GM23338 (cell line): ENCODE measurements around the gene RFC2. TPM values are rescaled to one million over a fixed set of nuclear protein-coding genes. Genes with fewer than 3 reads are reported as not detected.

ENCODE experiments used
- ATAC-seq: fragments of 200-7000 bp; cut with Tn5 transposase; 3 replicates; pipeline ENCODE4 v1.9.1; 2020
- DNase-seq: peaks from one replicate; pipeline ENCODE4 v3.0.0-alpha.2; 2015; ENCODE audit warnings: low spot score
- H2AFZ ChIP-seq: fragments of 200-600 bp; sonication (generic); 2 replicates; pipeline ENCODE4 v1.8.0; 2016; ENCODE audit warnings: antibody characterized with exemption, mild to moderate bottlenecking, moderate library complexity
- H3F3A ChIP-seq: fragments of 200-600 bp; sonication (generic); replicated peaks from 2 replicates; pipeline ENCODE4 v1.8.0; 2017; ENCODE audit warnings: antibody characterized with exemption, mixed run types, low read depth
- H3K27ac ChIP-seq: fragments of 200-600 bp; sonication (generic); 2 replicates; pipeline ENCODE4 v1.6.1; 2016; ENCODE audit warnings: low read depth
- H3K27me3 ChIP-seq: fragments of 200-600 bp; sonication (generic); 2 replicates; pipeline ENCODE4 v1.8.0; 2016; ENCODE audit warnings: mild to moderate bottlenecking, mixed run types, moderate library complexity; ENCODE audit not compliant: insufficient read depth
- H3K36me3 ChIP-seq: fragments of 200-600 bp; sonication (generic); 2 replicates; pipeline ENCODE4 v1.8.0; 2016; ENCODE audit warnings: mild to moderate bottlenecking; ENCODE audit not compliant: insufficient read depth
- H3K4me1 ChIP-seq: fragments of 200-600 bp; sonication (generic); 2 replicates; pipeline ENCODE4 v1.8.0; 2016; ENCODE audit warnings: mild to moderate bottlenecking, moderate library complexity; ENCODE audit not compliant: insufficient read depth
- H3K4me2 ChIP-seq: fragments of 200-600 bp; sonication (generic); 2 replicates; pipeline ENCODE4 v1.7.1; 2017; ENCODE audit warnings: mixed run types
- H3K4me3 ChIP-seq: fragments of 200-600 bp; sonication (generic); 2 replicates; pipeline ENCODE4 v1.6.1; 2016; ENCODE audit warnings: mixed run types
- H3K79me2 ChIP-seq: fragments of 200-600 bp; sonication (generic); replicated peaks from 2 replicates; pipeline ENCODE4 v1.8.0; 2017; ENCODE audit warnings: mild to moderate bottlenecking; ENCODE audit not compliant: insufficient read depth
- H3K9me2 ChIP-seq: fragments of 200-600 bp; sonication (generic); 2 replicates; pipeline ENCODE4 v1.8.0; 2017; ENCODE audit not compliant: insufficient read depth
- H4K20me1 ChIP-seq: fragments of 200-600 bp; sonication (generic); replicated peaks from 2 replicates; pipeline ENCODE4 v1.8.0; 2017; ENCODE audit warnings: mild to moderate bottlenecking; ENCODE audit not compliant: insufficient read depth
- H3K27ac Mint-ChIP-seq: 2 replicates; pipeline ENCODE4 v1.8.0; 2020; ENCODE audit warnings: inconsistent platforms, mild to moderate bottlenecking, moderate library complexity, mixed read lengths
- H3K27me3 Mint-ChIP-seq: 3 replicates; pipeline ENCODE4 v1.8.0; 2022; ENCODE audit warnings: low read depth, mild to moderate bottlenecking, moderate library complexity, mixed read lengths, inconsistent platforms; ENCODE audit not compliant: insufficient read depth, poor library complexity
- H3K36me3 Mint-ChIP-seq: 3 replicates; pipeline ENCODE4 v1.8.0; 2021; ENCODE audit warnings: low read depth, mild to moderate bottlenecking, inconsistent platforms, moderate library complexity, mixed read lengths
- H3K4me1 Mint-ChIP-seq: 3 replicates; pipeline ENCODE4 v1.8.0; 2020; ENCODE audit warnings: mild to moderate bottlenecking, inconsistent platforms, mixed read lengths
- H3K4me3 Mint-ChIP-seq: 3 replicates; pipeline ENCODE4 v1.8.0; 2021; ENCODE audit warnings: moderate library complexity, mild to moderate bottlenecking, inconsistent platforms, mixed read lengths
- H3K9me3 Mint-ChIP-seq: 3 replicates; pipeline ENCODE4 v1.8.0; 2020; ENCODE audit warnings: moderate library complexity, mild to moderate bottlenecking, inconsistent platforms, mixed read lengths
- CREB1 ChIP-seq: fragments of 250-450 bp; sonication (Bioruptor Pico); IDR thresholded peaks from 2 replicates; pipeline ENCODE4 v1.5.0; 2020; ENCODE audit warnings: low read depth, mild to moderate bottlenecking, moderate library complexity
- EZH2 ChIP-seq: fragments of 200-600 bp; sonication (generic); IDR thresholded peaks from one replicate; pipeline ENCODE4 v1.8.0; 2017; ENCODE audit warnings: antibody characterized with exemption, mild to moderate bottlenecking, low read depth; ENCODE audit not compliant: unreplicated experiment
- EZH2phosphoT487 ChIP-seq: fragments of 200-600 bp; sonication (generic); IDR thresholded peaks from one replicate; pipeline ENCODE4 v1.8.1; 2018; ENCODE audit warnings: antibody characterized with exemption; ENCODE audit not compliant: unreplicated experiment
- JUNB ChIP-seq: IDR thresholded peaks from one replicate; pipeline ENCODE4 v1.6.1; 2016; ENCODE audit warnings: antibody characterized with exemption; ENCODE audit not compliant: unreplicated experiment
- NANOG ChIP-seq: IDR thresholded peaks from 2 replicates; pipeline ENCODE4 v1.6.1; 2016; ENCODE audit warnings: antibody characterized with exemption, borderline replicate concordance
- POLR2AphosphoS5 ChIP-seq: IDR thresholded peaks from 2 replicates; pipeline ENCODE4 v1.6.1; 2016; ENCODE audit warnings: antibody characterized with exemption, low read depth
- ZNF114 ChIP-seq: fragments of 250-450 bp; sonication (Bioruptor Pico); IDR thresholded peaks from 2 replicates; pipeline ENCODE4 v1.5.0; 2020; ENCODE audit warnings: mild to moderate bottlenecking, moderate library complexity
- ZNF331 ChIP-seq: fragments of 250-450 bp; sonication (Bioruptor Pico); IDR thresholded peaks from 2 replicates; pipeline ENCODE4 v1.5.0; 2020; ENCODE audit warnings: low read depth, mild to moderate bottlenecking, moderate library complexity
- polyA plus RNA-seq: library from polyadenylated mRNA; unstranded; fragments of >200 nt; fragmentation: Nextera tagmentation; extraction: Ambion mirVana; gene quantifications from 2 replicates; pipeline ENCODE4 v1.2.1, GENCODE V29; 2016
- total RNA-seq: library from RNA; depleted of rRNA; stranded (reverse); fragments of >200 nt; shearing (Covaris generic); gene quantifications from 2 replicates; pipeline ENCODE4 v1.2.3, GENCODE V29; 2014
- TF ChIP-seq, protein P1 (sequence below): fragments of 250-450 bp; sonication (Bioruptor Pico); IDR thresholded peaks from 2 replicates; pipeline ENCODE4 v1.5.0; 2020; ENCODE audit warnings: mild to moderate bottlenecking, moderate library complexity
- TF ChIP-seq, protein P2 (sequence below): IDR thresholded peaks from one replicate; pipeline ENCODE4 v1.6.1; 2018; ENCODE audit warnings: antibody characterized with exemption; ENCODE audit not compliant: unreplicated experiment

The RFC2 gene
- total and polyA plus RNA-seq, 2 experiments from 2014 or later: 56.4 to 75.2 TPM

DNA sequence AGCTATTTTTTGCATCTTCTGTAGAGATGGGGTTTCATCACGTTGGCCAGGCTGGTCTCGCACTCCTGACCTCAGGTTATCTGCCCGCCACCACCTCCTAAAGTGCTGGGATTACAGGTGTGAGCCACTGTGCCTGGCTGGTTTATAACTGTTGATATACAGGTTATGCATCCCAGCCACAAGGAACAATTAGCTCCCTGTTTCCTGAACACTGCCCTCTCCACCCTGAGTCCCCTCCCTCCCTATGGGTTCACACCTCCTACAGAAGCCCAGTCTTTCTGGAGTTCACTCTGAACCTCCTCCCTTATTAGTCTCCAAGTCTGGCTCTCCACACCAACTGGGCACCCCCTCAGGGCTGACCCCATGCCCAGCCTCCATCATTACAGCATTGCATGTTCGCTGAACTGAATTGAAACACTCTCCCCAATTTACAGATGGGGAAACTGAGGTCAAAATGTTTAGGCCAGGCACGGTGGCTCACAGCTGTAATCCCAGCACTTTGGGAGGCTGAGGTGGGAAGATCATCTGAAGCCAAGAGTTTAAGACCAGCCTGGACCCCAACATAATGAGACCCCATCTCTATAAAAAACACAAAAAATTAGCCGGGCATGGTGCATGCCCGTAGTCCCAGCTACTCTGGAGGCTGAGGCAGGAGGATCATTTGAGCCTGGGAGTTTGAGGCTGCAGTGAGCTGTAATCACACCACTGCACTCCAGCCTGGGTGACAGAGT lies 33.3 kb upstream of the RFC2 start:
- Mint-ChIP-seq H3K9me3 (no peaks in the 10 kb centered on the region), H3K4me3 (no peak overlapping the region; the same call in 2 of the 3 replicates), H3K36me3 (no peaks in the 10 kb centered on the region; the same call in 2 of the 3 replicates), H3K4me1 (peaks cover 38% of the 10 kb centered on the region), H3K27me3 (peaks cover 22% of the 10 kb centered on the region), H3K27ac (no peak overlapping the region)
- Histone ChIP-seq H4K20me1 (peaks cover 19% of the 10 kb centered on the region), H3F3A (peaks cover 16% of the 10 kb centered on the region; the same call in 1 of the 2 replicates), H3K4me1 (peaks cover 26% of the 10 kb centered on the region), H3K27ac (no peak overlapping the region), H3K36me3 (no peaks in the 10 kb centered on the region), H3K4me3 (no peak overlapping the region), H2AFZ (no peak overlapping the region), H3K27me3 (no peaks in the 10 kb centered on the region), H3K79me2 (peaks cover 26% of the 10 kb centered on the region), H3K9me2 (no peaks in the 10 kb centered on the region), H3K4me2 (peak overlapping the region; percentile 96; the same call in 1 of the 2 replicates)
- DNase-seq (no peak), ATAC-seq (no peak)
- TF ChIP-seq JUNB: no peak
- no peak for TF ChIP-seq POLR2AphosphoS5
- no peak for TF ChIP-seq CREB1
- TF ChIP-seq ZNF331 (CRISPR knock-in tag): no peak
- TF ChIP-seq, protein P1, sequence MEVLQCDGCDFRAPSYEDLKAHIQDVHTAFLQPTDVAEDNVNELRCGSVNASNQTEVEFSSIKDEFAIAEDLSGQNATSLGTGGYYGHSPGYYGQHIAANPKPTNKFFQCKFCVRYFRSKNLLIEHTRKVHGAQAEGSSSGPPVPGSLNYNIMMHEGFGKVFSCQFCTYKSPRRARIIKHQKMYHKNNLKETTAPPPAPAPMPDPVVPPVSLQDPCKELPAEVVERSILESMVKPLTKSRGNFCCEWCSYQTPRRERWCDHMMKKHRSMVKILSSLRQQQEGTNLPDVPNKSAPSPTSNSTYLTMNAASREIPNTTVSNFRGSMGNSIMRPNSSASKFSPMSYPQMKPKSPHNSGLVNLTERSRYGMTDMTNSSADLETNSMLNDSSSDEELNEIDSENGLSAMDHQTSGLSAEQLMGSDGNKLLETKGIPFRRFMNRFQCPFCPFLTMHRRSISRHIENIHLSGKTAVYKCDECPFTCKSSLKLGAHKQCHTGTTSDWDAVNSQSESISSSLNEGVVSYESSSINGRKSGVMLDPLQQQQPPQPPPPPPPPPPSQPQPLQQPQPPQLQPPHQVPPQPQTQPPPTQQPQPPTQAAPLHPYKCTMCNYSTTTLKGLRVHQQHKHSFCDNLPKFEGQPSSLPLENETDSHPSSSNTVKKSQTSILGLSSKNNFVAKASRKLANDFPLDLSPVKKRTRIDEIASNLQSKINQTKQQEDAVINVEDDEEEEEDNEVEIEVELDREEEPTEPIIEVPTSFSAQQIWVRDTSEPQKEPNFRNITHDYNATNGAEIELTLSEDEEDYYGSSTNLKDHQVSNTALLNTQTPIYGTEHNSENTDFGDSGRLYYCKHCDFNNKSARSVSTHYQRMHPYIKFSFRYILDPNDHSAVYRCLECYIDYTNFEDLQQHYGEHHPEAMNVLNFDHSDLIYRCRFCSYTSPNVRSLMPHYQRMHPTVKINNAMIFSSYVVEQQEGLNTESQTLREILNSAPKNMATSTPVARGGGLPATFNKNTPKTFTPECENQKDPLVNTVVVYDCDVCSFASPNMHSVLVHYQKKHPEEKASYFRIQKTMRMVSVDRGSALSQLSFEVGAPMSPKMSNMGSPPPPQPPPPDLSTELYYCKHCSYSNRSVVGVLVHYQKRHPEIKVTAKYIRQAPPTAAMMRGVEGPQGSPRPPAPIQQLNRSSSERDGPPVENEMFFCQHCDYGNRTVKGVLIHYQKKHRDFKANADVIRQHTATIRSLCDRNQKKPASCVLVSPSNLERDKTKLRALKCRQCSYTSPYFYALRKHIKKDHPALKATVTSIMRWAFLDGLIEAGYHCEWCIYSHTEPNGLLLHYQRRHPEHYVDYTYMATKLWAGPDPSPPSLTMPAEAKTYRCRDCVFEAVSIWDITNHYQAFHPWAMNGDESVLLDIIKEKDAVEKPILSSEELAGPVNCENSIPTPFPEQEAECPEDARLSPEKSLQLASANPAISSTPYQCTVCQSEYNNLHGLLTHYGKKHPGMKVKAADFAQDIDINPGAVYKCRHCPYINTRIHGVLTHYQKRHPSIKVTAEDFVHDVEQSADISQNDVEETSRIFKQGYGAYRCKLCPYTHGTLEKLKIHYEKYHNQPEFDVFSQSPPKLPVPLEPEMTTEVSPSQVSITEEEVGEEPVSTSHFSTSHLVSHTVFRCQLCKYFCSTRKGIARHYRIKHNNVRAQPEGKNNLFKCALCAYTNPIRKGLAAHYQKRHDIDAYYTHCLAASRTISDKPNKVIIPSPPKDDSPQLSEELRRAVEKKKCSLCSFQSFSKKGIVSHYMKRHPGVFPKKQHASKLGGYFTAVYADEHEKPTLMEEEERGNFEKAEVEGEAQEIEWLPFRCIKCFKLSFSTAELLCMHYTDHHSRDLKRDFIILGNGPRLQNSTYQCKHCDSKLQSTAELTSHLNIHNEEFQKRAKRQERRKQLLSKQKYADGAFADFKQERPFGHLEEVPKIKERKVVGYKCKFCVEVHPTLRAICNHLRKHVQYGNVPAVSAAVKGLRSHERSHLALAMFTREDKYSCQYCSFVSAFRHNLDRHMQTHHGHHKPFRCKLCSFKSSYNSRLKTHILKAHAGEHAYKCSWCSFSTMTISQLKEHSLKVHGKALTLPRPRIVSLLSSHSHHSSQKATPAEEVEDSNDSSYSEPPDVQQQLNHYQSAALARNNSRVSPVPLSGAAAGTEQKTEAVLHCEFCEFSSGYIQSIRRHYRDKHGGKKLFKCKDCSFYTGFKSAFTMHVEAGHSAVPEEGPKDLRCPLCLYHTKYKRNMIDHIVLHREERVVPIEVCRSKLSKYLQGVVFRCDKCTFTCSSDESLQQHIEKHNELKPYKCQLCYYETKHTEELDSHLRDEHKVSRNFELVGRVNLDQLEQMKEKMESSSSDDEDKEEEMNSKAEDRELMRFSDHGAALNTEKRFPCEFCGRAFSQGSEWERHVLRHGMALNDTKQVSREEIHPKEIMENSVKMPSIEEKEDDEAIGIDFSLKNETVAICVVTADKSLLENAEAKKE: no peak
- TF ChIP-seq EZH2phosphoT487: no peak
- TF ChIP-seq NANOG: no peak
- TF ChIP-seq, protein P2, sequence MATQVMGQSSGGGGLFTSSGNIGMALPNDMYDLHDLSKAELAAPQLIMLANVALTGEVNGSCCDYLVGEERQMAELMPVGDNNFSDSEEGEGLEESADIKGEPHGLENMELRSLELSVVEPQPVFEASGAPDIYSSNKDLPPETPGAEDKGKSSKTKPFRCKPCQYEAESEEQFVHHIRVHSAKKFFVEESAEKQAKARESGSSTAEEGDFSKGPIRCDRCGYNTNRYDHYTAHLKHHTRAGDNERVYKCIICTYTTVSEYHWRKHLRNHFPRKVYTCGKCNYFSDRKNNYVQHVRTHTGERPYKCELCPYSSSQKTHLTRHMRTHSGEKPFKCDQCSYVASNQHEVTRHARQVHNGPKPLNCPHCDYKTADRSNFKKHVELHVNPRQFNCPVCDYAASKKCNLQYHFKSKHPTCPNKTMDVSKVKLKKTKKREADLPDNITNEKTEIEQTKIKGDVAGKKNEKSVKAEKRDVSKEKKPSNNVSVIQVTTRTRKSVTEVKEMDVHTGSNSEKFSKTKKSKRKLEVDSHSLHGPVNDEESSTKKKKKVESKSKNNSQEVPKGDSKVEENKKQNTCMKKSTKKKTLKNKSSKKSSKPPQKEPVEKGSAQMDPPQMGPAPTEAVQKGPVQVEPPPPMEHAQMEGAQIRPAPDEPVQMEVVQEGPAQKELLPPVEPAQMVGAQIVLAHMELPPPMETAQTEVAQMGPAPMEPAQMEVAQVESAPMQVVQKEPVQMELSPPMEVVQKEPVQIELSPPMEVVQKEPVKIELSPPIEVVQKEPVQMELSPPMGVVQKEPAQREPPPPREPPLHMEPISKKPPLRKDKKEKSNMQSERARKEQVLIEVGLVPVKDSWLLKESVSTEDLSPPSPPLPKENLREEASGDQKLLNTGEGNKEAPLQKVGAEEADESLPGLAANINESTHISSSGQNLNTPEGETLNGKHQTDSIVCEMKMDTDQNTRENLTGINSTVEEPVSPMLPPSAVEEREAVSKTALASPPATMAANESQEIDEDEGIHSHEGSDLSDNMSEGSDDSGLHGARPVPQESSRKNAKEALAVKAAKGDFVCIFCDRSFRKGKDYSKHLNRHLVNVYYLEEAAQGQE: no peak
- no peak for TF ChIP-seq EZH2
- no peak for TF ChIP-seq ZNF114 (CRISPR knock-in tag)
